Fibroblast of pulmonary artery (primary cell): ENCODE measurements around the gene SETD7.
A peak's percentile ranks its signal among the peaks of the same experiment; 100 is the strongest.

Experiments used
- DNase-seq: peaks from one replicate; pipeline ENCODE4 v3.0.0-alpha.2; 2010; ENCODE audit warnings: low read depth
- H3K4me3 ChIP-seq: replicated peaks from 2 replicates; pipeline ENCODE4 v1.5.1; 2011; ENCODE audit warnings: low read depth, mild to moderate bottlenecking, control low read depth, low read length, moderate library complexity
- TF ChIP-seq, protein P1 (sequence below): IDR thresholded peaks from 2 replicates; pipeline ENCODE4 v1.5.1; 2011; ENCODE audit warnings: mild to moderate bottlenecking, control low read depth, low read length, inconsistent platforms; ENCODE audit errors: missing control alignments

The SETD7 gene

DNA sequence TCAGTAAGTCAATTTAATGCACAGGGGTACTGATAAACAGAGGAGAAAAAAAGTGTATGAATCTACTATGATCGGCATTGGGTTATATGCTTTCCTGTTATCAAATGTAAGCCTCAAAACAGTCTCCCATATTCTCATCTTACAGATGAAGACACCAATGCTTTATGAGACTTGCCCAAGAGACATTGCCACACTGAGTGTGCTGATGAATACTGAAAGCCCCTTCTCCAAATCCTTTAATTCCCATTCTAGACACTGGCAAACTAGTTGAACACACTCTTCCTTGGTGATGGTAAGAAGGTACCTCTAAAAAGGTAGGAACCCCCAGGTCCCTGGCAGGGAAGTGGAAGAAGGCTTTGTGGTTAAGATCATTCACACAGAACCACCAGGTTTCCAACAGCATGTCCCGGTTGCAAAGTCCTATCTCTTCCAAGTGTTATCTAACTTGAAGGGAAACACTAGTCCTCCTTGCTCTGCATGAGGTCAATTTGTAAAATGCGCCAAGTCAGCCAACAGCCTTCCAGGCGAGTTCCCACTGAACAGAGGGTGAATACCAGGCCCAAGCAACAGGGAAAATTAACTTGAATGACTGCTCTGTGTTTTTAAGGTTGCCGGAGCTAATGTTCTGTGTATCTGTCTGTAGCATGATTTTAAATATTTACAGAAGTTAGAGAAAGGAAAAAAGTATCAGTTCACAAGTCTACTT is 5.1 kb downstream of the SETD7 start:
- TF ChIP-seq, protein P1, sequence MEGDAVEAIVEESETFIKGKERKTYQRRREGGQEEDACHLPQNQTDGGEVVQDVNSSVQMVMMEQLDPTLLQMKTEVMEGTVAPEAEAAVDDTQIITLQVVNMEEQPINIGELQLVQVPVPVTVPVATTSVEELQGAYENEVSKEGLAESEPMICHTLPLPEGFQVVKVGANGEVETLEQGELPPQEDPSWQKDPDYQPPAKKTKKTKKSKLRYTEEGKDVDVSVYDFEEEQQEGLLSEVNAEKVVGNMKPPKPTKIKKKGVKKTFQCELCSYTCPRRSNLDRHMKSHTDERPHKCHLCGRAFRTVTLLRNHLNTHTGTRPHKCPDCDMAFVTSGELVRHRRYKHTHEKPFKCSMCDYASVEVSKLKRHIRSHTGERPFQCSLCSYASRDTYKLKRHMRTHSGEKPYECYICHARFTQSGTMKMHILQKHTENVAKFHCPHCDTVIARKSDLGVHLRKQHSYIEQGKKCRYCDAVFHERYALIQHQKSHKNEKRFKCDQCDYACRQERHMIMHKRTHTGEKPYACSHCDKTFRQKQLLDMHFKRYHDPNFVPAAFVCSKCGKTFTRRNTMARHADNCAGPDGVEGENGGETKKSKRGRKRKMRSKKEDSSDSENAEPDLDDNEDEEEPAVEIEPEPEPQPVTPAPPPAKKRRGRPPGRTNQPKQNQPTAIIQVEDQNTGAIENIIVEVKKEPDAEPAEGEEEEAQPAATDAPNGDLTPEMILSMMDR, result no peak
- DNase-seq, result peak; percentile 51
- no peak overlapping the region for H3K4me3 ChIP-seq

DNA sequence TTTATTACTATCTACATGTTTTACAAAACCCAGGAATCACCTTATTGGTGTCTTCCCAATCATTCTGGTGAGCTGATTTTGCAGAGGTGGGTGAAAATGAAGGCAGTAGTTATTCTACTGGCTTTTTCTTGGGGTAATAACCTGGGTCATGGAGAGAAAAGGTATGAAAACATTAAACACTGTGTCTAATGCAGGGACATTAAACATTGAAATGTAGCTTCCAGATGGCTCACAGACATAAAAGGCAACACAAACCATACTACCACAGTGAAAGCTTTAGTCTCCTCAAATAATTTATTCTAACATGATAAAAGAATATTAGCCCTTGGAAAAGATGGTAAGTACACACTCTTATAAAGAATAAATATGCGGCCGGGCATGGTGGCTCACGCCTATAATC is 8.0 kb downstream of the SETD7 start:
- H3K4me3 ChIP-seq, result no peak overlapping the region
- DNase-seq, result no peak
- TF ChIP-seq, protein P1, result no peak

DNA sequence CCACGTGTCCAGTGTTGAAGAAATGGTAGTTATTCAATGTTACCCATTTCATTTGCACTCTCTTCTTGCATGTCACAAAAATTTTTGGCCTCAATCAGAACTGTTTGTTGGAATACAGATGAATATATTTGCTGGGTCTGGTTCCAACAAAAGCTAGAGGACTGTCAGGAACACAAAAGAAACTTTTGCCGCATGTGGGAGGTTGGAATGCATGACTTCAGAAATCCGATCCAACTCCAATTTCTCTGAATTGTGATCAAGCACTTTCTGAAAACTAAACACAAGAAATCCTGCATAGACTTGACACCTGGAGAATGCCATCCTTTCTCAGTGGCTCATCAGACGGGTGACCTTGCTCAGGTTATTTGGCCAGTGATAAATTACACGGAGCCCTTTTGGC is 15.4 kb downstream of the SETD7 start:
- DNase-seq, result peak; percentile 53
- TF ChIP-seq, protein P1, result no peak
- no peak overlapping the region for H3K4me3 ChIP-seq

DNA sequence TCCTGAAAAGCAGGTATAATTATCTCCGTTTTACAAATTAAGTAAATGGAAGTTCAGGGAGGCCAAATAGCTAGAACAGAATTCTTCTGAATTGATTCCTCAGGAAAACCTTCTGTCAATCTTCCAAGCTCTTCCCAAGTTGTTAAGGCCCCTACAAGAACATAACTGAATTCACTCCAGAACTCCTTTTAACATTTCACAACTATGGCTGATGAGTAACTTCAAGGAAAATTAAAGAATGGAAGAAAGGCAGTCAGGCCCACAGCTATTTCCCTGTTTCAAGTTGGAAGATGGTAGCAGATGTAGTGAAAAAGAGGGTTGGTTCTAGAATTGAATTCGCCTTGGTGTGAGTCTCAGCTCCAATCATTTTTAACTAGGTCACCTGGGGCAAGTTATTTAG is 15.9 kb downstream of the SETD7 start:
- H3K4me3 ChIP-seq, result no peak overlapping the region
- TF ChIP-seq, protein P1, result no peak
- DNase-seq, result peak; percentile 43

DNA sequence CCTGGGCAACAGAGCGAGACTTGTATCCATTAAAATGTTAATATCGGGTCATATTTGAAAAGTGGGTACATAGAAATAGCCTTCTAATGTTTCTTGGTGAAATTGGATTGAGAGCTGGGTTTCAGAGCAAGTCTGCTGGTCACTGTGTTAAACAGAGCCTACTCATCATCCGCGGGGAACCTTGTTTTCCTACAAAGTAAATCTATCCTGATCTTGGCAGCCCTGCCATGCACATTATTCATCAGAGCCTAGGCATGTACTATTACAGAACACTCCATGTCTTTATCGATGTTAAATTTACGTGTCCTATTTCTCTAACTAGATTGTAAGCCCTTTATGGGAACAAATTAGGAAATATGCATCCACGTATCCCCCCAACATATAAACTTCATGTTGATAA is 18.7 kb downstream of the SETD7 start:
- TF ChIP-seq, protein P1, result no peak
- no peak for DNase-seq
- H3K4me3 ChIP-seq, result no peak overlapping the region

DNA sequence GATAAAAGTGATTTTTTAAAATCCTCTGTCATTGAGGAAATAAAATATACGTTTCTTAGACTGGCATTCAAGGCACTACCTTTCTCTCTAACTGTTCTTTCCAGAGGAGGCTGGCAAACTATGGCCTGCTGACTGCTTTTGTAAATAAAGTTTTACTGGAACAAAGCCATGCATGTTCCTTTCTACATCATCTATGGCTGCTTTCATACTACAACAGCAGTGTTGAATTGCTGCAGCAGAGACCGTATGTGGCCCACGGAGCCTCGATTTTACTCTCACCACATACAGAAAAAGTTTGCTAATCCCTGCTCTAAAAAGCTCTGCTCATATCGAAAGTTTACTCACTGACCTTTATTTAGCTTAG is 20.2 kb downstream of the SETD7 start:
- no peak for DNase-seq
- TF ChIP-seq, protein P1, result no peak
- H3K4me3 ChIP-seq, result no peak overlapping the region

DNA sequence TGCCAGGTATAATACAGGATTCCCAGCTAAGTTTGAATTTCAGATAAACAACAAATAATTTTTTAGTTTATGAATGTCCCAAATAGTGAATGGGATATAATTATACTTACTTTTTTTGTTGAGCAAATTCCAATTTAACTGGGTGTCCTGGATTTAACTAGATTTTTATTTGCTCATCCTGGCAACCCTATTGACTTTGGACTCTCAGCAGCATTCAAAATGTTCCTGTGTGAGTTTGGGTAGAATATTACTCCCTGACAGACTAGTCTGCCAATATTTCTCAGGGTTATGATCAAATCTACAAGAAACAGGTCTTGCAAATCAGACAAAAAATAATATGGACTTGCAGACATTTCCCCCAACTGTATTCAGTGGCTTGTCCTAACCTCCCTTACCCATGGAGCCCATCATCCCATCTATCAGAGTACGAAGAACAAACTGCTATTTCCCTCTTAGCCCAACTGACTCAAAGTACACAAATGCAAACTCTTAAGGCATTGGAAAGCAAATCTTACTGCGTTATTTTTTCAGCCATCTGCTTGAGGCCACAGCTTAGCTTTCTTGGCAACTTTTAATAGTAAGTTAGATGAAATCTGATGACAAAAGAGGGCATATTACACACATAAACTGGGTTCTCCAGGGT is 20.7 kb downstream of the SETD7 start:
- TF ChIP-seq, protein P1, result no peak
- no peak overlapping the region for H3K4me3 ChIP-seq
- no peak for DNase-seq
